HCT116 (cell line): Measurements from ENCODE around the gene SLC6A6. TPM values are rescaled to one million over a fixed set of nuclear protein-coding genes. Genes with fewer than 3 reads are reported as not detected.

Source experiments
- ATAC-seq: fragments of 200-7000 bp; cut with Tn5 transposase; 2 replicates; pipeline ENCODE4 v1.9.1; 2020; ENCODE audit warnings: mild to moderate bottlenecking, moderate library complexity
- BruUV-seq: library from RNA; stranded (reverse); fragments of 400-500 nt; replicated peaks from 2 replicates; lab custom pipeline; 2021; lab: Mats Ljungman, UMichigan
- CTCF ChIA-PET: fragments of 300-600 bp; sonication (Branson Sonifier 250); formaldehyde crosslinking; loops from one replicate; lab custom pipeline; 2021; ENCODE audit warnings: antibody characterized with exemption; lab: Charles Lee
- POLR2A ChIA-PET: fragments of 300-600, 350-600 bp; sonication (Branson Sonifier 250); formaldehyde crosslinking; loops from one replicate; lab custom pipeline; 2021; ENCODE audit warnings: antibody characterized with exemption; lab: Charles Lee
- RAD21 ChIA-PET, 2 experiments: fragments of 300-600 bp; sonication (Branson Sonifier 250); formaldehyde crosslinking; loops; one replicate each; lab custom pipeline; 2023; ENCODE audit warnings: low total read pairs in 2 of 2; ENCODE audit not compliant: uncharacterized antibody in 2 of 2, unreplicated experiment in 2 of 2, low non-redundant PET in 1 of 2; lab: Charles Lee
- DNase-seq: peaks from one replicate; pipeline ENCODE4 v3.0.0-alpha.2; 2010; ENCODE audit warnings: low read depth, low spot score
- H2AFZ ChIP-seq: fragments of 200-600 bp; shearing (Covaris generic), sonication (generic); 2 replicates; pipeline ENCODE4 v1.6.1; 2017; ENCODE audit warnings: low read depth, mixed run types, mixed read lengths, antibody characterized with exemption, low read length; ENCODE audit not compliant: poor library complexity, severe bottlenecking
- H3K27ac ChIP-seq: 2 replicates; pipeline ENCODE4 v1.5.1; 2012; ENCODE audit warnings: low read depth, low read length
- H3K27me3 ChIP-seq: fragments of 200-600 bp; sonication (generic); 2 replicates; pipeline ENCODE4 v1.6.1; 2016; ENCODE audit warnings: mixed run types, low read length, mixed read lengths; ENCODE audit not compliant: insufficient read depth
- H3K36me3 ChIP-seq, 2 experiments: fragments of 200-500 bp in 1 of 2; fragments of 200-600 bp in 1 of 2; sonication (Bioruptor generic) in 1 of 2; sonication (generic) in 1 of 2; 2 replicates each; pipeline versions ENCODE4 v1.5.1 to v1.6.1; 2014 to 2016; ENCODE audit warnings: low read length in 2 of 2, inconsistent platforms in 1 of 2, mixed read lengths in 1 of 2, mixed run types in 1 of 2; ENCODE audit not compliant: insufficient read depth in 2 of 2, control insufficient read depth in 1 of 2
- H3K4me1 ChIP-seq, 2 experiments: fragments of 200-600 bp in 1 of 2; sonication (generic) in 1 of 2; 2 replicates each; pipeline versions ENCODE4 v1.5.1 to v1.6.1; 2012 to 2017; ENCODE audit warnings: low read length in 2 of 2, inconsistent platforms in 1 of 2, mild to moderate bottlenecking in 1 of 2, mixed read lengths in 1 of 2, mixed run types in 1 of 2, moderate library complexity in 1 of 2; ENCODE audit not compliant: insufficient read depth in 2 of 2, control insufficient read depth in 1 of 2
- H3K4me2 ChIP-seq: fragments of 200-600 bp; sonication (generic); 2 replicates; pipeline ENCODE4 v1.6.1; 2017; ENCODE audit warnings: mixed run types, low read length, mixed read lengths
- H3K4me3 ChIP-seq, 2 experiments: fragments of 200-600 bp in 1 of 2; sonication (generic) in 1 of 2; replicated peaks in 1 of 2; 2 replicates each; pipeline ENCODE4 v1.5.1; 2011 to 2016; ENCODE audit warnings: low read length in 2 of 2, control low read depth in 1 of 2, low read depth in 1 of 2, mild to moderate bottlenecking in 1 of 2, mixed read lengths in 1 of 2, mixed run types in 1 of 2
- H3K79me2 ChIP-seq: fragments of 200-600 bp; sonication (generic); 2 replicates; pipeline ENCODE4 v1.6.1; 2017; ENCODE audit warnings: mild to moderate bottlenecking, mixed run types, low read length, moderate library complexity, mixed read lengths; ENCODE audit not compliant: insufficient read depth
- H3K9ac ChIP-seq: fragments of 200-600 bp; sonication (generic); 2 replicates; pipeline ENCODE4 v1.6.1; 2016; ENCODE audit warnings: low read length, mixed read lengths
- H3K9me2 ChIP-seq: fragments of 200-600 bp; sonication (generic), shearing (Covaris generic); 2 replicates; pipeline ENCODE4 v1.6.1; 2017; ENCODE audit warnings: mixed run types, mild to moderate bottlenecking, moderate library complexity; ENCODE audit not compliant: insufficient read depth
- H3K9me3 ChIP-seq, 2 experiments: fragments of 200-500 bp in 1 of 2; fragments of 200-600 bp in 1 of 2; sonication (Bioruptor generic) in 1 of 2; sonication (generic) in 1 of 2; 2 replicates each; pipeline ENCODE4 v1.6.1; 2014 to 2017; ENCODE audit warnings: low read length in 2 of 2, mixed read lengths in 2 of 2, inconsistent platforms in 1 of 2, low read depth in 1 of 2, mild to moderate bottlenecking in 1 of 2, mixed run types in 1 of 2, moderate library complexity in 1 of 2; ENCODE audit not compliant: control insufficient read depth in 1 of 2, insufficient read depth in 1 of 2
- H4K20me1 ChIP-seq: fragments of 200-600 bp; sonication (generic), shearing (Covaris generic); 2 replicates; pipeline ENCODE4 v1.6.1; 2017; ENCODE audit warnings: mixed run types, mild to moderate bottlenecking, moderate library complexity; ENCODE audit not compliant: insufficient read depth
- CEBPB ChIP-seq: IDR thresholded peaks from 2 replicates; pipeline ENCODE4 v1.6.1; 2012; ENCODE audit warnings: low read depth
- CTCF ChIP-seq, 3 experiments: fragments of 200-600 bp in 1 of 3; sonication (generic) in 1 of 3; IDR thresholded peaks in 2 of 3; conservative IDR thresholded peaks in 1 of 3; 2 replicates each; pipeline ENCODE4 v1.5.1; 2012 to 2017; ENCODE audit warnings: low read depth in 2 of 3, low read length in 2 of 3, antibody characterized with exemption in 1 of 3, borderline replicate concordance in 1 of 3, control low read depth in 1 of 3, mild to moderate bottlenecking in 1 of 3, mixed read lengths in 1 of 3, mixed run types in 1 of 3, moderate library complexity in 1 of 3; ENCODE audit not compliant: insufficient read depth in 1 of 3
- EGR1 ChIP-seq: IDR thresholded peaks from 2 replicates; pipeline ENCODE4 v1.6.1; 2012; ENCODE audit warnings: low read depth
- ELF1 ChIP-seq: IDR thresholded peaks from 2 replicates; pipeline ENCODE4 v1.6.1; 2012; ENCODE audit warnings: low read depth, borderline replicate concordance
- EZH2 ChIP-seq: fragments of 200-600 bp; sonication (generic); IDR thresholded peaks from 2 replicates; pipeline ENCODE4 v1.6.1; 2017; ENCODE audit warnings: antibody characterized with exemption, mixed run types
- FOSL1 ChIP-seq: IDR thresholded peaks from 2 replicates; pipeline ENCODE4 v1.6.1; 2012; ENCODE audit warnings: low read depth
- JUND ChIP-seq: IDR thresholded peaks from 2 replicates; pipeline ENCODE4 v1.6.1; 2012
- MAX ChIP-seq: IDR thresholded peaks from 2 replicates; pipeline ENCODE4 v1.6.1; 2012
- POLR2AphosphoS5 ChIP-seq: IDR thresholded peaks from 2 replicates; pipeline ENCODE4 v1.6.1; 2011; ENCODE audit warnings: mild to moderate bottlenecking, low read depth, low read length, moderate library complexity
- RAD21 ChIP-seq: IDR thresholded peaks from 2 replicates; pipeline ENCODE4 v1.6.1; 2012; ENCODE audit warnings: low read depth, mild to moderate bottlenecking
- ZNF274 ChIP-seq: fragments of 200-500 bp; sonication (Bioruptor generic); IDR thresholded peaks from 2 replicates; pipeline ENCODE4 v1.6.1; 2014; ENCODE audit warnings: mild to moderate bottlenecking, low read depth, low read length, inconsistent platforms
- intact Hi-C: fragments of 100-400 bp; cut with micrococcal nuclease; formaldehyde crosslinking; loops from 2 replicates; pipeline ENCODE4 v1.10.0; 2022
- total RNA-seq: library from RNA; stranded (reverse); gene quantifications from one replicate; pipeline ENCODE4 v1.2.1, GENCODE V29; 2021; ENCODE audit not compliant: unreplicated experiment

Gene SLC6A6
- total RNA-seq, 1 experiment from 2014 or later = 36.3 TPM

DNA sequence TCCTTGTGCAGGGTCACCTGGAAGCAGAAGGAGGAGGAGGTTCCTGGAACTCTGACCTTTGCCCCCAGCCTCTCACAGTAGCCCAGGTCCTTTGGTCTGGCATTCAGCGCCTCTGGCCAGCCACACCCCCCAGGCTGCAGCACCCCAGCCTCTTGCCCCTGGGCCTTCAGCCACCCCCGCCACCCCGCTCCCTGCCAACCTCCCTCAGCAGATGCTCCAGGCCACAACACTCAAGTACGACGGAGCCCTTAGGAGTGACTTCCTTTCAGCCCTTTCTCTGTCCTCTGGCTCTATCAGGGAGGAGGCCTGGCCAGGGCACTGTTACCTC lies 92.5 kb downstream of the SLC6A6 start:
- no peaks in the 10 kb centered on the region for H3K36me3 ChIP-seq
- DNase-seq = no peak
- CTCF ChIA-PET = no interaction called here
- no peak overlapping the region for H3K27ac ChIP-seq
- intact Hi-C loops = no loop called here
- H3K27me3 ChIP-seq = no peaks in the 10 kb centered on the region
- no peaks in the 10 kb centered on the region for H3K4me1 ChIP-seq
- no TSS peak for BruUV-seq
- TF ChIP-seq MAX (no peak), POLR2AphosphoS5 (no peak), EZH2 (no peak), CTCF (IDR thresholded peaks at IDR 0.05 in 2 of 3, conservative IDR thresholded peaks at IDR 0.05 in 1 of 3; ENCODE audit: borderline replicate concordance in 1 of 3, insufficient read depth in 1 of 3, low read depth in 2 of 3, low read length in 2 of 3) (no peak), JUND (no peak), EGR1 (no peak), ELF1 (no peak), ZNF274 (no peak), RAD21 (no peak), FOSL1 (no peak), CEBPB (no peak)
- RAD21 ChIA-PET = no interaction called here
- no peak overlapping the region for H3K4me2 ChIP-seq
- no peak overlapping the region for H2AFZ ChIP-seq
- H3K79me2 ChIP-seq = no peaks in the 10 kb centered on the region
- H4K20me1 ChIP-seq = no peaks in the 10 kb centered on the region
- H3K9me3 ChIP-seq = no peaks in the 10 kb centered on the region
- POLR2A ChIA-PET = no interaction called here
- ATAC-seq = no peak
- H3K9me2 ChIP-seq = no peaks in the 10 kb centered on the region
- H3K4me3 ChIP-seq = no peak overlapping the region
- H3K9ac ChIP-seq = no peak overlapping the region
